HEK293 (cell line): Measurements from ENCODE around the gene MEAF6.

Experiments used
- CTCF ChIP-seq: fragments of 450-650 bp; formaldehyde crosslinking; IDR thresholded peaks from 2 replicates; pipeline ENCODE4 v1.5.1; 2016; ENCODE audit warnings: missing biosample characterization, missing genetic modification characterization
- HOXD13 ChIP-seq: sonication (generic); formaldehyde crosslinking; IDR thresholded peaks from 2 replicates; pipeline ENCODE4 v1.8.0; 2022; ENCODE audit warnings: missing genetic modification reagents, borderline replicate concordance
- YY1 ChIP-seq: fragments of 450-650 bp; formaldehyde crosslinking; IDR thresholded peaks from 2 replicates; pipeline ENCODE4 v1.5.1; 2018; ENCODE audit warnings: missing biosample characterization, missing genetic modification characterization
- ZNF148 ChIP-seq: fragments of 450-650 bp; formaldehyde crosslinking; IDR thresholded peaks from 2 replicates; pipeline ENCODE4 v1.5.0; 2017; ENCODE audit warnings: missing biosample characterization, missing genetic modification characterization, borderline replicate concordance
- ZNF639 ChIP-seq: fragments of 450-650 bp; formaldehyde crosslinking; IDR thresholded peaks from 2 replicates; pipeline ENCODE4 v1.5.1; 2016; ENCODE audit warnings: missing biosample characterization, missing genetic modification characterization
- TF ChIP-seq, protein P1 (sequence below): IDR thresholded peaks from 2 replicates; pipeline ENCODE4 v1.6.1; 2011; ENCODE audit warnings: mild to moderate bottlenecking, low read depth, low read length, borderline replicate concordance

DNA sequence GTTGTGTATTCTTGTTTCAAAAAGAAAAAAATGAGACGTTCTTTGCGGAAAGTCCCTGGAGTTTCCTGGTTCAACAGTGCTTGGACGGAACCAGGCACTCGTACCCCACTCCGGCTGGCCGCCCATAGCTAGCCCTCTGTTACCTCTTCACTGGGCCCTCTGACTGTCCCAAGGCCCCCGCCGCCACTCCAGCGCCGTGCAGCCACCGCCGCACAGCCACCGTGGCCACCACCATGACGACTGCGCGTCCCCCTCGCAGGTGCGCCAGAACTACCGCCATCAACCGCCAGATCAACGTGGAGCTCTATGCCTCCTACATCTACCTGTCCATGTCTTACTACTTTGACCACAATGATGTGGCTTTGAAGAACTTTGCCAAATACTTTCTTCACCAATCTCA is 30.0 kb upstream of the MEAF6 start:
- no peak for TF ChIP-seq CTCF (tag by site-specific recombination)
- TF ChIP-seq, protein P1, sequence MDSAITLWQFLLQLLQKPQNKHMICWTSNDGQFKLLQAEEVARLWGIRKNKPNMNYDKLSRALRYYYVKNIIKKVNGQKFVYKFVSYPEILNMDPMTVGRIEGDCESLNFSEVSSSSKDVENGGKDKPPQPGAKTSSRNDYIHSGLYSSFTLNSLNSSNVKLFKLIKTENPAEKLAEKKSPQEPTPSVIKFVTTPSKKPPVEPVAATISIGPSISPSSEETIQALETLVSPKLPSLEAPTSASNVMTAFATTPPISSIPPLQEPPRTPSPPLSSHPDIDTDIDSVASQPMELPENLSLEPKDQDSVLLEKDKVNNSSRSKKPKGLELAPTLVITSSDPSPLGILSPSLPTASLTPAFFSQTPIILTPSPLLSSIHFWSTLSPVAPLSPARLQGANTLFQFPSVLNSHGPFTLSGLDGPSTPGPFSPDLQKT: no peak
- TF ChIP-seq HOXD13: no peak
- no peak for TF ChIP-seq YY1 (tag by site-specific recombination)
- no peak for TF ChIP-seq ZNF148 (tag by site-specific recombination)
- no peak for TF ChIP-seq ZNF639 (tag by site-specific recombination)
